DND-41 (cell line): ENCODE results near the gene TBC1D10A.
A peak's percentile ranks its signal among the peaks of the same experiment; 100 is the strongest.

Experiments
- ATAC-seq: fragments of 200-7000 bp; cut with Tn5 transposase; 3 replicates; pipeline ENCODE4 v1.9.1; 2021; ENCODE audit warnings: low read depth; ENCODE audit not compliant: insufficient read depth
- DNase-seq: peaks from one replicate; pipeline ENCODE4 v3.0.0-alpha.2; 2020
- H2AFZ ChIP-seq: 2 replicates; pipeline ENCODE4 v1.6.0; 2012; ENCODE audit warnings: low read depth, low read length
- H3K27ac ChIP-seq: 2 replicates; pipeline ENCODE4 v1.5.1; 2012; ENCODE audit warnings: low read length, inconsistent platforms
- H3K27me3 ChIP-seq: fragments of 200-600 bp; sonication (generic); 2 replicates; pipeline ENCODE4 v1.6.0; 2012; ENCODE audit warnings: low read length, mild to moderate bottlenecking, inconsistent platforms; ENCODE audit not compliant: insufficient read depth, poor library complexity
- H3K36me3 ChIP-seq: 2 replicates; pipeline ENCODE4 v1.5.1; 2012; ENCODE audit warnings: low read length, inconsistent platforms; ENCODE audit not compliant: insufficient read depth
- H3K4me1 ChIP-seq: 2 replicates; pipeline ENCODE4 v1.5.1; 2012; ENCODE audit warnings: mild to moderate bottlenecking, low read length; ENCODE audit not compliant: insufficient read depth
- H3K4me2 ChIP-seq: 2 replicates; pipeline ENCODE4 v1.6.0; 2012; ENCODE audit warnings: mild to moderate bottlenecking, moderate library complexity, low read length, inconsistent platforms; ENCODE audit not compliant: insufficient read depth
- H3K4me3 ChIP-seq, 2 experiments: fragments of 200-600 bp in 1 of 2; shearing (Covaris generic) in 1 of 2; 2 replicates each; pipeline ENCODE4 v1.5.1; 2012 to 2016; ENCODE audit warnings: inconsistent platforms in 2 of 2, low read length in 2 of 2, mild to moderate bottlenecking in 2 of 2, low read depth in 1 of 2, moderate library complexity in 1 of 2
- H3K79me2 ChIP-seq: 2 replicates; pipeline ENCODE4 v1.6.0; 2012; ENCODE audit warnings: low read length, inconsistent platforms; ENCODE audit not compliant: insufficient read depth
- H3K9ac ChIP-seq: 2 replicates; pipeline ENCODE4 v1.6.0; 2012; ENCODE audit warnings: low read depth, mild to moderate bottlenecking, inconsistent platforms, low read length, moderate library complexity
- H3K9me3 ChIP-seq: 2 replicates; pipeline ENCODE4 v1.5.1; 2012; ENCODE audit warnings: low read length, moderate library complexity, mild to moderate bottlenecking, inconsistent platforms; ENCODE audit not compliant: insufficient read depth, severe bottlenecking
- H4K20me1 ChIP-seq: 2 replicates; pipeline ENCODE4 v1.6.0; 2012; ENCODE audit warnings: low read length; ENCODE audit not compliant: insufficient read depth
- CTCF ChIP-seq: IDR thresholded peaks from 2 replicates; pipeline ENCODE4 v1.5.1; 2012; ENCODE audit warnings: borderline replicate concordance, low read length, moderate library complexity, mild to moderate bottlenecking; ENCODE audit not compliant: poor library complexity, severe bottlenecking; ENCODE audit errors: extremely low read depth
- EZH2 ChIP-seq: IDR thresholded peaks from 3 replicates; pipeline ENCODE4 v1.6.1; 2012; ENCODE audit warnings: borderline replicate concordance, low read depth, mild to moderate bottlenecking, moderate library complexity, low read length, inconsistent platforms; ENCODE audit not compliant: severe bottlenecking

TBC1D10A gene

GRCh38 chr22:30318799-30319419 lies 7.8 kb downstream of the TBC1D10A start:
- Histone ChIP-seq H4K20me1 (peaks cover 56% of the 10 kb centered on the region), H3K9me3 (no peaks in the 10 kb centered on the region), H3K36me3 (peaks cover 88% of the 10 kb centered on the region), H3K4me2 (peak overlapping the region; percentile 22; the same call in 1 of the 2 replicates), H2AFZ (no peak overlapping the region), H3K9ac (no peak overlapping the region), H3K27ac (peak overlapping the region; percentile 45), H3K4me1 (peaks cover 89% of the 10 kb centered on the region), H3K27me3 (no peaks in the 10 kb centered on the region), H3K4me3 (no peak overlapping the region), H3K79me2 (peaks cover 100% of the 10 kb centered on the region)
- DNase-seq (no peak), ATAC-seq (peak; percentile 42; the same call in 1 of the 3 replicates)
- TF ChIP-seq CTCF (peak; percentile 17), EZH2 (no peak)

DNA sequence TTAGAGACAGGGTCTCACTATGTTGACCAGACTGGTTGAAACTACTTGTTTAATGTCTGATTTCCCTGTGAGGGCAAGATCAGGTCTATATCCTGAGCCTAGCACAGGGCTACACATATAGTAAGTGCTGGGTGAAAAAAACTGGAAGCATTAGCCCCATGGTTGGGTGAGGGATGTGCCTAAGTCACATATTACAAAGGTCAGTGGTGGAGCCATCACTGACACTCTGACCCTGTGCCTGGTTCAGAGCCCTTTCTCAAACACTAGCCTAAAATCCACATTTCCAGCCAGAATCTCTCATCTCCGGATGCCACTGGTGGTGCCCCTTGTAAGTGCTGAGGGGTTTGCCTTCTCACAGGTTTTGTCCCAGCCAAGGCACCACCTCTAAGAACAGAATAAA lies 9.0 kb downstream of the TBC1D10A start:
- H3K36me3 ChIP-seq: peaks cover 88% of the 10 kb centered on the region
- no peak overlapping the region for H3K4me2 ChIP-seq
- peaks cover 98% of the 10 kb centered on the region for H3K79me2 ChIP-seq
- peaks cover 87% of the 10 kb centered on the region for H3K4me1 ChIP-seq
- H3K9ac ChIP-seq: no peak overlapping the region
- H2AFZ ChIP-seq: no peak overlapping the region
- no peaks in the 10 kb centered on the region for H3K27me3 ChIP-seq
- H3K4me3 ChIP-seq: no peak overlapping the region
- H3K27ac ChIP-seq: peak overlapping the region; percentile 45; the same call in 1 of the 2 replicates
- H3K9me3 ChIP-seq: no peaks in the 10 kb centered on the region
- DNase-seq (no peak), ATAC-seq (no peak)
- no peak for TF ChIP-seq CTCF
- TF ChIP-seq EZH2: no peak
- H4K20me1 ChIP-seq: peaks cover 52% of the 10 kb centered on the region

DNA sequence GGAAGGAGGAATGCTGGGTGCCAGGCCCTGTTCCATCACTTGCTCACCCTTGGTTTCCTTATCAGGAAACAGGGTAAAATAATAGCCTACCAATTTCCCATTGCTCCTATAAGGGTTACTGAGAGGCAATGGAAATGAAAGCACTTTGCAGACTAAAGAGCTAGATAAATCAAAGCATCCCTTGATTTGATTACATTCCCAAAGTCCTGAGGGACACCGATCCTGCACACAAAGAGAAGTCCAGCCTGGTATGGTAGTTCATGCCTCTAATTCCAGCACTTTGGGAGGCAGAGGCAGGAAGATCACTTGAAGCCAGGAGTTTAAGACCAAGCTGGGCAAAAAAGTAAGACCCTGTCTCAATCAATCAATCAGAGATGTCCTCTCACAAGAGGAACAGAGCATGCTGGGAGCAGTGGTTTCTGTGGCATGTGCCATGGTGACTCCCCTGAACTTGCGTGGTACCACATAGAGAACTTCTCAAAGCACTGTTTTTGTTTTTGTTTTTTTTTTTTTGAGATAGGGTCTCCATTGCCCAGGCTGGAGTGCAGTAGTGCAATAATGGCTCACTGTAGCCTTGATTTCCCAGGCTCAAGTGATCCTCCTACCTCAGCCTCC lies 10.7 kb downstream of the TBC1D10A start:
- no peaks in the 10 kb centered on the region for H3K27me3 ChIP-seq
- H3K9ac ChIP-seq: no peak overlapping the region
- H3K36me3 ChIP-seq: peaks cover 92% of the 10 kb centered on the region
- TF ChIP-seq EZH2 (no peak), CTCF (no peak)
- H3K4me2 ChIP-seq: no peak overlapping the region
- H2AFZ ChIP-seq: no peak overlapping the region
- ATAC-seq (no peak), DNase-seq (no peak)
- no peaks in the 10 kb centered on the region for H3K9me3 ChIP-seq
- peaks cover 50% of the 10 kb centered on the region for H4K20me1 ChIP-seq
- peaks cover 98% of the 10 kb centered on the region for H3K79me2 ChIP-seq
- peak overlapping the region; percentile 39; the same call in 1 of the 2 replicates for H3K27ac ChIP-seq
- no peak overlapping the region for H3K4me3 ChIP-seq
- H3K4me1 ChIP-seq: peaks cover 87% of the 10 kb centered on the region
